ENCODE results near the gene WWOX. TPM values are rescaled to one million over a fixed set of nuclear protein-coding genes. Genes with fewer than 3 reads are reported as not detected.

The WWOX gene
- total RNA-seq, 1 donor from 2014 or later: 28.2 TPM

DNA sequence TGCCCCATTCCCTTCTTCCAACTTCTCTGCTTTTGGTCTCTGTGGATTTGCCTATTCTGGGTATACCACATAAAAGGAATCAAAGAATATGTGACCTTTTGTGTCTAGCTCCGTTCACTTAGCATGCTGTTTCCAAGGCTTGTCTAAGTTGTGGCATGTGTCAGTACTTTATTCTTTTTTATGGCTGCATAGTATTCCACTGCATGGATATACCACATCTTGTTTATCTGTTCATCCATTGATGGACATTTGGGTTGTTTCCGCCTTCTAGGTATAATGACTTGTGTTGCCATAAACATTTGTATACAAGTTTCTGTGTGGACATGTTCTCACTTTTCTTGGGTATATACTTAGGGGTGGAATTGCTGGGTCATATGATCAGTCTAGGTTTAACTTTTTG is 1068.4 kb downstream of the WWOX start:
- no peak overlapping the region for H3K27ac Mint-ChIP-seq
- H3K9me3 Mint-ChIP-seq: peaks cover 7% of the 10 kb centered on the region
- TF ChIP-seq, protein P1, sequence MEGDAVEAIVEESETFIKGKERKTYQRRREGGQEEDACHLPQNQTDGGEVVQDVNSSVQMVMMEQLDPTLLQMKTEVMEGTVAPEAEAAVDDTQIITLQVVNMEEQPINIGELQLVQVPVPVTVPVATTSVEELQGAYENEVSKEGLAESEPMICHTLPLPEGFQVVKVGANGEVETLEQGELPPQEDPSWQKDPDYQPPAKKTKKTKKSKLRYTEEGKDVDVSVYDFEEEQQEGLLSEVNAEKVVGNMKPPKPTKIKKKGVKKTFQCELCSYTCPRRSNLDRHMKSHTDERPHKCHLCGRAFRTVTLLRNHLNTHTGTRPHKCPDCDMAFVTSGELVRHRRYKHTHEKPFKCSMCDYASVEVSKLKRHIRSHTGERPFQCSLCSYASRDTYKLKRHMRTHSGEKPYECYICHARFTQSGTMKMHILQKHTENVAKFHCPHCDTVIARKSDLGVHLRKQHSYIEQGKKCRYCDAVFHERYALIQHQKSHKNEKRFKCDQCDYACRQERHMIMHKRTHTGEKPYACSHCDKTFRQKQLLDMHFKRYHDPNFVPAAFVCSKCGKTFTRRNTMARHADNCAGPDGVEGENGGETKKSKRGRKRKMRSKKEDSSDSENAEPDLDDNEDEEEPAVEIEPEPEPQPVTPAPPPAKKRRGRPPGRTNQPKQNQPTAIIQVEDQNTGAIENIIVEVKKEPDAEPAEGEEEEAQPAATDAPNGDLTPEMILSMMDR (conservative IDR thresholded peaks at IDR 0.05): no peak
- H3K27me3 Mint-ChIP-seq: no peaks in the 10 kb centered on the region
- H3K4me3 Mint-ChIP-seq: no peak overlapping the region
- H3K36me3 Mint-ChIP-seq: no peaks in the 10 kb centered on the region
- H3K4me1 Mint-ChIP-seq (ENCODE audit: unreplicated experiment): peaks cover 26% of the 10 kb centered on the region
- DNase-seq (ENCODE audit: extremely low spot score, unreplicated experiment): no peak

DNA sequence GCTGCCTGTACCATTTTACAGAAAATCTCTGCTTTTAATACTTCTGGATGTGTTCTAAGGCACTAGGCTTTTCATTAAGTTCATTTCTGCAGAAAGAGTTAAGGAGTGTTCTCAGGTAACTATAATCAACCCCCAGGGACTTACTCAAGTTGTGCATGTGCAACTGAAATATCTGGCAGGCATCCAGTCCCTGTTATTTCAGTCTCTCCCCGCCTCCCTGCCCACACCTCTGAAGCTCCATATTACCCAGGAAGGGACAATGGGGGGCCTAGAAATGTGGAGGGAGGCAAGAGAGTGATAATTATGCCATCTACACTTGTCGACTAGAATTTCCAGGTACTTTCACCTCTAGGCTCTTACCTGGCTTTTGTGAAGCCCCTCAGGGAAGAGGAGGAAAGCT is 1068.9 kb downstream of the WWOX start:
- Mint-ChIP-seq H3K4me3 (no peak overlapping the region), H3K27ac (no peak overlapping the region), H3K36me3 (no peaks in the 10 kb centered on the region), H3K27me3 (no peaks in the 10 kb centered on the region), H3K9me3 (peaks cover 7% of the 10 kb centered on the region), H3K4me1 (ENCODE audit: unreplicated experiment) (peaks cover 26% of the 10 kb centered on the region)
- no peak for DNase-seq (ENCODE audit: extremely low spot score, unreplicated experiment)
- TF ChIP-seq, protein P1 (conservative IDR thresholded peaks at IDR 0.05): no peak

DNA sequence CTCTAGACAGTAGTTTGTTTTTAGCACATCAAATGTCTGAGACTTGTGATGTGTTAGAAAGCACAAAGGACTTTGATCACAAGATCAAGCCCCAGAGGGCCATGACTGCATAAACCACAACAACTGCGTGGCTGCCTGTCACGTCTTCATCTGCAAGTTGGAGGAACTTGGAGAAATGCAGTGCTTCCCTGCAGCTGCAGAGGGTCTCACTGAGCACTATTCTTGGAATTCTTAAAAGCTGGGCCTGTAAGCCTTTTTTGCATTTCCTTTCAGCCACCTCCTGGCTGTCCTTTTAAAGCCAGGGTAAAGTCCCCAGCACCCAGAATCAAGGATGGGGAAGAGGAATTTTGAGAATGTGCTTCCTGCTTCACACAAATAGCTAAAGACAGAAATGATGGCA is 1069.8 kb downstream of the WWOX start:
- H3K9me3 Mint-ChIP-seq: peaks cover 7% of the 10 kb centered on the region
- H3K27ac Mint-ChIP-seq: no peak overlapping the region
- H3K36me3 Mint-ChIP-seq: no peaks in the 10 kb centered on the region
- no peak overlapping the region for H3K4me3 Mint-ChIP-seq
- H3K4me1 Mint-ChIP-seq (ENCODE audit: unreplicated experiment): peaks cover 27% of the 10 kb centered on the region
- DNase-seq (ENCODE audit: extremely low spot score, unreplicated experiment): no peak
- H3K27me3 Mint-ChIP-seq: no peaks in the 10 kb centered on the region
- TF ChIP-seq, protein P1 (conservative IDR thresholded peaks at IDR 0.05): no peak

DNA sequence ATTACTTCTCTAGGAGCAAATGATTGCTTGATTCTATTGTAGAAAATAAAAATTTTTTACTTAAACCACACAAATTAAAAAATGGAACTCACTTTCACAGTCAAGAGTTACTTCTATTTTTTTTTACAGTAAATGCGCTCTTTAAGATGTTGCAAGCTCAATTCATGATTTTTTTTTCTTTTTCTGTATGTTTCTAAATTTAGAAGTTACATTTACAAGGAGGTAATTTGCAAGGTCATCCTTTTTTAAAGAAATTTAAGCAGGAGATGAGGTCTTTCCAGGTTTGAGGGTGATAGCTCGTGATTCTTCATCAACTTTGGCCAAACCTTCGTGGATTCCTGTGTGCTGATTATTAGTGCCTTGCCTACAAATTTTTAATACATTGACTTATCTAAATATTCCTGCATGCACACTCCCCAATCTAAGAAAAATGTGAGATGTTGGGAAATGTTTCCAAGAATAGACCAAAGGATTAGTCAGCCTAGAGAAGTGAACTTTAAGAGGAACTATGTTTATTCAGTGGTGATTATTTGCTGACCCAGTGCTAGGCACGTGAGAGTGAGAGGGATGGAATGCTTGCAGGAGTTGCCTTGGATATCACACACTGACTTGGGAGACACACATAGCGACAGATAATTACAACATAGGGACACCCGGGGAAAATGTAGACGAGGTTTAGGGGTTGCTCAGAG is 1071.2 kb downstream of the WWOX start:
- TF ChIP-seq, protein P1 (conservative IDR thresholded peaks at IDR 0.05): no peak
- Mint-ChIP-seq H3K27me3 (peaks cover 2% of the 10 kb centered on the region), H3K9me3 (peaks cover 7% of the 10 kb centered on the region), H3K27ac (no peak overlapping the region), H3K36me3 (no peaks in the 10 kb centered on the region), H3K4me1 (ENCODE audit: unreplicated experiment) (peaks cover 15% of the 10 kb centered on the region), H3K4me3 (no peak overlapping the region)
- DNase-seq (ENCODE audit: extremely low spot score, unreplicated experiment): no peak

DNA sequence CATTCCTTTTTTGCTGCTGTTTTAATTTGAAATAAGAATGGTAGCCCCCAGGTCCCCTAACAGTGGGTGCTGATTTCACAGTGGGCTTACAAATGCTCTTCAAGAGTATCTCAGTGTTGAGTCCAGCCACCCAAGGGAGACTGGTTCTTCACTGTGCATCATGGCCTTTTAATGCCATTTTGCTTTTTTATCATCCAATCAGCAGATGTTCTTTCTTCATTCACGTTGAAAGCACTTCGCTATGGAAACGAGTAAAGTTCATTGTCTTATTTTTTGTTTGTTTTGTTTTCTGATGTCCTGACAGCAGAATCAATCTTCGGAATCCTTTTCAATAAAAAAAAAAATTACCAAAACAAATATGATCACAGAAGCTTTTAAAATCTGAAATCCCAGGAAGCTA is 1072.0 kb downstream of the WWOX start:
- H3K9me3 Mint-ChIP-seq: peaks cover 11% of the 10 kb centered on the region
- no peak overlapping the region for H3K27ac Mint-ChIP-seq
- peaks cover 3% of the 10 kb centered on the region for H3K27me3 Mint-ChIP-seq
- H3K36me3 Mint-ChIP-seq: no peaks in the 10 kb centered on the region
- H3K4me1 Mint-ChIP-seq (ENCODE audit: unreplicated experiment): peaks cover 7% of the 10 kb centered on the region
- DNase-seq (ENCODE audit: extremely low spot score, unreplicated experiment): no peak
- TF ChIP-seq, protein P1 (conservative IDR thresholded peaks at IDR 0.05): no peak
- no peak overlapping the region for H3K4me3 Mint-ChIP-seq
